Measurements from ENCODE around the gene CRLF2.
"Not testable (repeated sequence)": the region's sequence is repeated elsewhere in the genome, so short reads cannot be mapped to it uniquely, and the experiment has no call there.

Gene CRLF2, protein sequence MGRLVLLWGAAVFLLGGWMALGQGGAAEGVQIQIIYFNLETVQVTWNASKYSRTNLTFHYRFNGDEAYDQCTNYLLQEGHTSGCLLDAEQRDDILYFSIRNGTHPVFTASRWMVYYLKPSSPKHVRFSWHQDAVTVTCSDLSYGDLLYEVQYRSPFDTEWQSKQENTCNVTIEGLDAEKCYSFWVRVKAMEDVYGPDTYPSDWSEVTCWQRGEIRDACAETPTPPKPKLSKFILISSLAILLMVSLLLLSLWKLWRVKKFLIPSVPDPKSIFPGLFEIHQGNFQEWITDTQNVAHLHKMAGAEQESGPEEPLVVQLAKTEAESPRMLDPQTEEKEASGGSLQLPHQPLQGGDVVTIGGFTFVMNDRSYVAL

DNA sequence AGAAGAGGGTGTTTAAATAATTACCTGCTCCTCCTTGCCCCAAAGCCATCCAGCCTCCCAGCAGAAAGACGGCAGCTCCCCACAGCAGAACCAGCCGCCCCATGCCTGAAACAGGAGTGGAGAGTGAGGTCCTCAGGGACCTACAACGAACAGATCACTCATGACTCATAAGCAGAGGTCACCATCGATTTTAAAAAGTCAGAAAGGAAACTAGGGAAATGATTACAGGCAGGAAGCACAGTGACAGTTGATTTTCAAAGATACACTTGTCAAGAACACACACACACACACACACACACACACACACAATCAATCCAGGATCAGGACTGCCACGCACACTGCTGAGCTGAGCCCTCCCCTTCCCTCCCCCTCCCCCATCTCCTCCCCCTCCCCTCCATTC is at the start of gene CRLF2:
TSS of gene CRLF2 (minus strand) at position 118 of the 400 bp plus-strand sequence. CDS start at position 103, 15 bp downstream.
- no peak for DNase-seq

DNA sequence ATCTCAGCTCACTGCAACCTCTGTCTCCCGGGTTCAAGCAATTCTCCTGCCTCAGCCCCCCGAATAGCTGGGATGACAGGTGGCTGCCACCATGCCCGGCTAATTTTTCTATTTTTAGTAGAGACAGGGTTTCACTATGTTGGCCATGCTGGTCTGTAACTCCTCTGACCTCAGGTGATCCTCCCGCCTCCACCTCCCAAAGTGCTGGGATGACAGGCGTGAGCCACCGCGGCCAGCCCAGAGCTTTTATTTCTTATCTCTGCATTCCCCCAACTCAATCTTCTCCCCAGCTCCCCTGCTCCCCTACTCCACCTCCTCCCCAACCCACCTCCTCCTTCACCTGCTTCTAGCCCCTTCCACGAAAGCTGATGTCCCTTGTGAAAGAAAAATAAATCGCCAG is 49.3 kb upstream of the CRLF2 start:
- DNase-seq = not testable (repeated sequence)

DNA sequence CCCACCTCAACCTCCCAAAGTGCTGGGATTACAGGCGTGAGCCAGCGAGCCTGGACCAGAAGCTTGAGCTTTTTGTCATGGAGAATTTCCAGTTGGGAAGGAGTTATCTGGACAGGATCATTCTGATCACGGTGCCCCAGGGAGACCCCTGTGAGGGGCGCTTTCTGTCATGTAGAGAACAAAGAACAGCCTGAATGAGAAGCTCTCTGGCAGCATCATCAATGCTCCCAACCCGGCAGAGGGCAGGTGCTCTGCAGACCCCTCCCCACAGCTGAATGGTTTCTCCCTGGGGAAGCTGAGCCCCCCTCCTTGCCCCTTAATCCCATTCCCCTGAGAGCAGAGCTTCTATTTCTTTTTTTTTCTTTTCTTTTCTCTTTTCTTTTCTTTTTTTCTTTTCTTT is 48.8 kb upstream of the CRLF2 start:
- no peak for DNase-seq

DNA sequence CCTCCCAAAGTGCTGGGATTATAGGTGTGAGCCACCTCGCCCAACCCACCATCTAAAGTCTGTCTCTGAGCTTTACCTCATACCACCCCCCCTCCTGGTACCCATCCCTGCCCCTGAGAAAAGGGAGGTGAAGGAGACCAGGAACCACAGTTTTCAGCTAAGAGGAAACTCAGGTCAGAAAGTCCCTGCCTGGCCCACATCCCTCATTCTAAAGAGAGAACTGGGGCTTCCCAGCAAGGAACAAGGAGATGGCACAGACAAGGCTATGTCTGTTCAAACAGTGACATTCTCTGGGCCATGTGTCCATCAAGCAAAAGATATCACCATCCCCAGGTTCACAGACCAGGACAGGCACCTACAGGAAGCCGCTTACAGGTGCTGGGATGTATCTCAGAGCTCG is 40.4 kb upstream of the CRLF2 start:
- no peak for DNase-seq

DNA sequence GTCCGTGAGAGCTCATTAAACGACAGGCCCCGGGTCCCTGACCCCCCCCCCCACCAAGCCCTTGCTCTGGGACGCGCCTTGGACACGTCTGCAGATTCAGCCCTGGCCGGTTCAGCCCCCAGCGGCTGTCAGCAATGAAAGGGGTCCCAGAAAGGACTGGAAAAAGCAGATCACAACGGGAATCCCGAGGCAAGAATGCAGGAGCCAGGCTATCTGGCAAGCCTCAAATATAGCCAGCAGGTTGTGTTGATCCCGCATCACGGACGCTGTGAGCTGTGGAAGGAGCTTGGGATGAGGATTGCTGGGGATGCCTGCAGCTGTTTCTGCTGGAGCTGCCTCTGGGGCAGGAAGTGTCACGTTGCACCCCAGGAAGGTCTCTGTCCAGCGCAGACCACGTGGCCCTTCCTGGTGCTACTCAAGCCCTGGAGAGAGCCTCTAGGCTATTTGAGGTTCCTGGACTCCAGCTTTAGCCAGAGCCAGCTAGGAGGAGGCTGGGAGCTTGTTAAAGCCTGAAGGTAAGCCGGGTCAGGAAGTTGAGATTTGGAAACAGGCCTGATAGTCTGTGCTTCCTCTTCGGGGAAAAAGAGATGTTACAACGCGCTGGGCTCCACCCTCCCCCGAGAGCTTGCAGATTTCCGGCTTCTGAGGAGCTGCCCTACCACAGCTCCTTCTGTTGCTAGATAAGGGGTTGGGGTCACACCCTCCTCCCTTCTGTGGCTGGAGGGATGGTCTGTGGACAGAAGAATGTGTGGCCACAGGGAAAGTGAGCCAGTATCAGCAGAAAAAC is 36.8 kb upstream of the CRLF2 start:
- peak; percentile 33 to 57 for DNase-seq

DNA sequence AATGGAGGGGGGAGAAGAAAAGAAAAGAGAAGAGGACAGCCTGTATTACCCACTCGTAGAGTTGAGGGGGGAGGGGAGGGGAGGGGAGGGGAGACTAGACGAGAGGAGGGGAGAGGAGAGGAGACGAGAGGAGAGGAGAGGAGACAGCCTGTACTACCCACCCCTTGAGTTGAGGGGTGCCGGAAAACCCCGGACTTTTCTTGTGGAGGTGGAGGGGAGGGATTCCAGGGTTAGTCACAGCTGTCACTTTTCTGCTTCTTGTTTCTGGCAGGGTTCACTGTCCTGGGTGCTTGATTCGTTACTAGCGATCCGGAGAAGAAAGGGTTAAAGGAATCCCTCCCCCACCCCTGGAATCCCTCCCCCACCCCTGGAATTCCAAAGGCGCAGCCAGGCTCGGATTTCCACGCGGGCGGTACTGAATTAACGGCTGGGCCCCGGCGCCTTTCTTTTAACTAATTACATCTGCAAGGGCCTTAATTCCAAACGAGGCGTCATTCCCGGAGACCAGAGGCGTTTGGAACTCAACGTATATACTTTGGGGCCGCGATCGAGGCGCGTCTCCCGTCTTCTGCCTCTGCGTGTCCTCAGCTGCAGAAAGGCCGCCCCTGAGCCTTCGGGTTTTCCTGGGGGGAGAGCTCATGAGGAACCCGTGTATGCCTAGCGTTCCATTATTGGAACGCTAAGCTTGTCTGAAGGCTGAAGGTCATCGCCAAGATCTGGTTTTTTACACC is 36.0 kb upstream of the CRLF2 start:
- peak; percentile 23 to 36 for DNase-seq

DNA sequence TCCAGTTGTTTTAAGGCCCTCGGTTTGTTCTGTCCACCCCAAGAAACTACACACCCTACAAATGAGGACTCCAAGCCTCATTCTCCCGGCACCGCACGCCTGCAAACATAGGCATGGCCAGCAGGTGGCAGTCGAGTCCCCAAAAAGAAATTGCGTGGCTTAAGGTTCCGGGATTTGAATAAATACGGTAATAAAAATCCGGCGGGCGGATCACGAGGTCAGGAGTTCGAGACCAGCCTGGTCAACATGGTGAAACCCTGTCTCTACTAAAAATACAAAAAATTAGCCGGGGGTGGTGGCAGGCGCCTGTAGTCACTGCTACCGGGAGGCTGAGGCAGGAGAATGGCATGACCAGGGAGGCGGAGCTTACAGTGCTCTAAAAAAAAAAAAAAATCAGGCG is 34.4 kb upstream of the CRLF2 start:
- peak; percentile 70 to 81 for DNase-seq

DNA sequence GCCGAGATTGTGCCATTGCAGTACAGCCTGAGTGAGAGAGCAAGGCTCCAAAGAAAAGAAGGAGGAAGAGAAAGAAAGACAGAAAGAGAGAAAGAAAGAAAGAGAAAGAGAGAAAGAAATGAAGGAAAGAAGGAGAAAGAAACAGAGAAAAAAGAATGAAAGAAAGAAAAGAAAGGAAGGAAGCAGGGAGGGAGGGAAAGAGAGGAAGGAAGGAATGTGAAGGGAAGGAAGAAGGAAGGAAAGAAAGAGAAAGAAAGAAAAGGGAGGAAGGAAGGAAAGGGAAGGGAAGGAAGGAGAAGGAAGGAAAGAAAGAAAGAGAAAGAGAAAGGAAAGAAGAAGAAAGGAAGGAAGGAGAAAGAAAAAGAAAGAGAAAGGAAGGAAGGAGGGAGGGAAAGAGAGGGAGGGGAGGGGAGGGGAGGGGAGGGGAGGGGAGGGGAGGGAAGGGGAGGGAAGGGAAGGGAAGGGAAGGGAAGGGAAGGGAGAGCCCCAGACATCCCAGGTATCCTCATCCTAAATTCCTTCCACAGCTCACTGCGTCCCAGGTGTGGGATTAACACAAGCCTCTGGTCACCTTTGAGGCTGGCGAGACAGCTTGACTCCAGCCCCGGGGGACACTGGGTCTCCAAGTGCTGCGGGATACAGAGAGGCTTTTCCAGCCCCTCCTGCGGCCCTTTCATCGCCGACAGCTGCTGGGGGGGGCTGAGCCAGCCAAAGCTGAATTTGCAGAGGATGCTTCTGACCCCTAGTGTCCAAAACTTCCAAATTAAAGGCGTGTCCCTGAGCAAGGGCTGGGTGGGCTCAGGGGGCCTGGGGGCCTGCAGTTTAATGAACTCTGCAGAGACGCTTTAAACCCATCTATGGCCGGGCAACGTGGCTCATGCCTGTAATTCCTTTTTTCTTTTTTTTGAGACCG is 32.0 kb upstream of the CRLF2 start:
- no peak for DNase-seq

DNA sequence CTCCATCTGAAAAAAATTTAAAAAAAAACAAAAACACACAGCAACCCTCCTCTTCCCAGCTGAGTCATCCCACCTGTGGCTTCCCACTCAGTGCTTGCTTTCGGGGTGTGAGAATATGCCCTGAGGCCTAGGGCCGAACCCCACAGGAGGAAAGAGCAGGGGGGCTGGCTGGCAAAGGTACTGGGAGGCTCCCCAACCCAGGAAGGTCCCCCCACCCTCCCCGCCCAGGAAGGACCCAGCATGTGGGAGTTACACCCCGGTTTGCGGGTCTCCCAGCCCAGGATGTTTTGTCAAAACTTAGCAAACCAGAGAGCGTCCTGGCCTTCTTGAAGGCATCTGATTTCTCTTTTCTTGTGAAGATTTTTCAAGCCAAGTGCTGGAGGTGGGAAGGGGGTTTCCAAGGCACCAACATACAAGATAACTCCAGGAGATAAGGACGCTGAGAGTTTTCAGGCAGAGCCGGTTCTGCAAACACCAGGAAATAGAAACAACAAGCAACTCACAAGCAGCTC is 30.5 kb upstream of the CRLF2 start:
- peak in 1 of 2 donors; percentile 54 for DNase-seq

DNA sequence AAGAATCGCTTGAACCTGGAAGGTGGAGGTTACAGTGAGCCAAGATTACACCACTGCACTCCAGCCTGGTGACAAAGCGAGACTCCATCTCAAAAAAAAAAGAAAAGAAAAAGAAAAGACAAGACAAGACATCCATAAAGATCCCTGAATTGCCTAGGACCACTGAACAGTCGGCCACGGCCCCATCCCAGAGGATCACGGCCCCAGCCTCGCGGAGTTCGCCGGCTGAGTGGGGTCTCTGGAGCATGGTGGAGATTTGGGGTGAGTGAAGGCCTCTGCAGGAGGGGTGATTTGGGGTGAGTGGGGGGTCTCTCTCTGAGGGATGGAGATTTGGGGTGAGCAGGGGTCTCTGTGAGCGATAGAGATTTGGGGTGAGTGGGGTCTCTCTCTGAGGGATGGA is 28.1 kb upstream of the CRLF2 start:
- DNase-seq = not testable (repeated sequence)

DNA sequence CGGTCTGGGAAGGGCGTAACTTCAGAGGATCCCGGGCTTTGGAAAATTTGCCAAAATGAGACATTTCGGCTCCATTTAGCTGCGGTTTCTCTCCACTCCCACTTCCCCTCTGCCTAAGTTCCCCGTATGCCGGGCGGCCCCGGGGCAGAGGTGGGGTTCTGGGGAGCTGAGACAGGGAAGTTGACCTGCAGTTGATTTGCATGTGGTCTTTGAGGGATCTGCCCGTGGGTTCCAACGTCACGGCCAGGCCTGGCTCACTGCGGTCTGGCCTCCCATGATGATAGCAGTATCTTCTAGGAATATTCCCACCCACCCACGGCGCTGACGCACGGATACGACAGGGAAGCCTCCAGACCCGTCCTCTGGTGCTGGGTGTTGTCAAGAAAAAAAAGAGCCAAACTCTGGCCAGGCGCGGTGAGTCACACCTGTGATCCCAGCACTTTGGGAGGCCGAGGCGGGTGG is 27.3 kb upstream of the CRLF2 start:
- no peak for DNase-seq

DNA sequence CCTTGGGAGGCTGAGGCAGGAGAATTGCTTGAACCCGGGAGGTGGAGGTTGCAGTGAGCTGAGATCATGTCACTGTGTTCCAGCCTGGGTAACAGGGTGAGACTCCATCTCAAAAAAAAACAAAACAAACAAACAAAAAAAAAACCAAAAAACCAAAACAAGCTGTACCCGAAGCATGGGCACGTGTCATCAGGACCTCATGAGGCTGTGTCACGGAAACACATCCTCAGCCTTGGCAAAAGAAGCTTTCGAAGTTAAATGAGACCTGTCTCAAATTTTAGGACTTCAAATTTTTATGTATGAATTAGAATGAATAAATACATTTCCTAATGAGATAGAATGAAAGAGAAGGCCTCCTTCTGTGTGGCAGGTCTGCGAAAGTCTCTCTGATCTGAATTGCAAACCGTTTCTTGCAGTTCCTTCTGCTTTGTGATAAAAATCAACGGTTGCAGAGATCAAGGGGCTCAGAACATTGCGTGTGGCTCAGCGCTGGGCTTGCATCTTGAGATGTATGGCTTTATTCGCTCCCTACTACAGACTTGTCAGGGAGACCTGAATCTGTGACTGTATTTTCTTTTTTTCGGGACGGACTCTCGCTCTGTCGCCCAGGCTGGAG is 19.5 kb upstream of the CRLF2 start:
- no peak for DNase-seq

DNA sequence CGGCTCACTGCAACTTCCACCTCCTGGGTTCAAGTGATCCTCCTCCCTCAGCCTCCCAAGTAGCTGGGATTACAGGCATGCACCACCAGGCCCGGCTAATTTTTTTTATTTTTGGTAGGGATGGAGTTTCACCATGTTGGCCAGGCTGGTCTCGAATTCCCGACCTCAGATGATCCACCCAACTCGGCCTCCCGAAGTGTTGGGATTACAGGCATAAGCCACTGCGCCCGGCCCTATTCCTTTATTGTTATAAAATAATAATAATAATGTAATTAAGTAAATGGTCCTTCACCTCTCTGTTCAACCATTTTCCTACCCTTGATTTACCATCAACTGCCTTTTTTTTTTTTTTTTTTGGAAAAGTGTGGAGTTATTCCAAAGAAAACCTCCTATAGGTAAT is 15.7 kb upstream of the CRLF2 start:
- DNase-seq = not testable (repeated sequence)

DNA sequence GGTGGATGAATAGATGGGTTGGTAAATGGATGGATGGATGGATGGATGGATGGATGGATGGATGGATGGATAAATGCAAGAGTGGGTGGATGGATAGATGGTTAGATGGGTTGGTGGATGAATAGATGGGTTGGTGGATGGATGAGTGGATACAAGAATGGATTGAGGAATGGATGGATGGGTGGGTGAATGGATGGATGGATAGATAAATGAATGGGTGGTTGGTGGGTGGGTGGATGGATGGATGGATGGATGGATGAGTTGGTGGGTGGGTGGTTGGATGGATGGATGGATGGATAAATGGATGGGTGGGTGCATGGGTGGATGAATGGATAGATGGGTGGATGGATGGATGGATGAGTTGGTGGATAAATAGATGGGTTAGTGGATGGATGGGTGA is 13.8 kb upstream of the CRLF2 start:
- no peak for DNase-seq

DNA sequence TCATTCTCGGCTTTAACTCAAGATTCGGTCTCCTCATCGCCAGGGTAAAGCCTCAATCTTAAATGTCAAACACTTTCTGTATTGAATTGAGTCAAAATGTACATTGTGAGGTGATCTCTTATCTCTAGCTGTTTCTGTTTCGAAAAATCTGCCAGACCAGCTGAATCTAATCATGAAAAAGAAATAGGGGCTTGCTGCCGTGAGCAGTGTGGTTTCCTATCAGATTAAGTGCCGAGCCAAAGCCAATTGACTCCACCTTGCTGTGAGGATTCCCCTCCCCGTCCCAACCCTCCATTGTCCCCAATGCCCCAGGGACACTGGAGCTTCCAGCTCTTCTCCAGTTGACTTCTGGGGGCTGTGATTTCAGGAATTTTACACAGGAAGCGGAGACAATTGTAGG is 12.5 kb upstream of the CRLF2 start:
- DNase-seq = no peak

DNA sequence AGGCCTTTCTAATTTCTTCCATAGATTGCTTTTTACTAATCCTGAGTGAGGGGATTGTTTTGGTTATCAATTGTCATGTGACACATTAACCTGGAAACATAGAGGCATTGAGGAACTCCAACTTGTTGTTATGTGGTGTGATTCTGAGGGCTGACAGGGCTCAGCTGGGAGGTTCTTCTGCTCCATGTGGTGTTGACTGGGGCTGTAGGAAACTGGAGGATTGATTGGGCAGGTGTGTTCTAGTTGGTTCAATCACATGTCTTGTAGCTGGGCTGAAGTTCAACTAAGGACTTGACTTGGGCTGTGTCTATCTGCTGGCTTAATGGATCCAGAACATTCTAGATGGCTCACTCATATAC is 10.8 kb upstream of the CRLF2 start:
- DNase-seq = no peak

DNA sequence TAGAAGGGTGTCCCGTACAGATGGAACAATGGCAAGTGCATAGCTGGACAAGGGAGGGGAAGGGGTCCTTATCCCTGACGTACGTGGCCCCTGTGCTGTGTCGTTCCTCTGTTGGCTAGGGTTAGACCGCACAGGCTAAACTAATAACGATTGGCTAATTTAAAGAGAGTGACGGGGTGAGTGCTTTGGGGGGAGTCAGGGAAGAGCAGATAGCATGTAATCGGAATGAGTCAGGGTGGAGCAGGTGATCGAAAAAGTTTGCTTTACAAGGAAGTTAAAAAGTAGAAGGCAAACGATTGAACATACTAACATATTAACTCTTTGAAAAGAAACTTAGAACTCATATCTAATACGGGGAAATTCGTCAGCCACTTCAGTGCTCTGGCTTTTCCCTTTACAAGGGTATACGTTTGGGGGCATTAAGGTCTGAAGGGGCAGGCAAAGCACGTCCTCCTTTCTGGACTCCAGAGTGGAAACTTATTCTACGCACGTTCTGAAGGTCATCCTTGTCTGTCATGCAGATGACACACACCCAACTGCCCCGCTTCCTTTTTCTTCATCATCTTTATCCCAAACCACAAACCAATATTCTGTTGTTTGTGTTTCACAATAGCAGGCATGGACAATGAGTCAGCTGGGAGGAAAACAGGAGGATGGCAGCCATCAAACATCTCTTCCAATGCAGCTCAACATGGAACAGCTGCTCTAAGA is 10.2 kb upstream of the CRLF2 start:
- no peak for DNase-seq

DNA sequence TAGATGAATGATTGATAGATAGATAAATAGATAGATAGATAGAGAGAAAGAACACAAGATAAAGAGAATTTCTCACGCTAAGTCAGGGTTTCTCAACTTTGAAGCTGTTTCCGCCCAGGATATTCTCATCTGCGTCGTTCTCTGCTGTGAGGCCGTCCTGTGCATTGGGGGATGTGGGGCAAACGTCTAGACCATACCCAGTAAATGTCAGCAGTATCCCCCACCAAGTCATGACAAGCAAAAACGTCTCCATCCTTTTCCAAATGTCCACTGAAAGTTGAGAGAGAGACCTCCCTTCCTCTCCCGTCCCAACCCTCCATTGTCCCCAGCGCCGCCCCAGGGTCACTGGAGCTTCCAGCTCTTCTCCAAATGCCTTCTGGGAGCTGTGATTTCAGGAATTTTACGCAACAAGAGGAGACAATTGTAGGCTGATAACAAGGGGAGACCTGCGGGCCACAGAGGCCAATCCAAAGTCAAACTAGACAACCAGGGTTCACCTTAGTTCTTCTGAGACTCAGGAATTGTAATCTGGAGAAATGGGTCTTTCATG is 8.9 kb upstream of the CRLF2 start:
- no peak for DNase-seq

DNA sequence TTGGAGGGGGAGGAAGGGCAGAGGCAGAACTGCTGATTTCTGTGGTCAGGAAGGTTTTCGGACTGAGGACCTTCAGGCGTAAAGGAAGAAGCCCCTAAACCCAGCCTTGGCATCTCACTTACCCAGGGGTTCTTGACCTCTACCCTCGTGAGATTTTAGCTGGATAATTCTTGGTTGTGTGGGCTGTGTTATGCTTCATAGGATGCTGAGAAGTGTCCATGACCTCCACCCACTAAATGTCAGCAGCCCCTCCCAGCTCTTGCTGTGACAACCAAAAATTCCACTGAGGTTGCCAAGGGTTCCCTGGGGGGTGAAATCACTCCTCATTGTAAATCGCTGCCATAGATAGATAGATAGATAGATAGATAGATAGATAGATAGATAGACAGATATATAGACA is 5.8 kb upstream of the CRLF2 start:
- no peak for DNase-seq

DNA sequence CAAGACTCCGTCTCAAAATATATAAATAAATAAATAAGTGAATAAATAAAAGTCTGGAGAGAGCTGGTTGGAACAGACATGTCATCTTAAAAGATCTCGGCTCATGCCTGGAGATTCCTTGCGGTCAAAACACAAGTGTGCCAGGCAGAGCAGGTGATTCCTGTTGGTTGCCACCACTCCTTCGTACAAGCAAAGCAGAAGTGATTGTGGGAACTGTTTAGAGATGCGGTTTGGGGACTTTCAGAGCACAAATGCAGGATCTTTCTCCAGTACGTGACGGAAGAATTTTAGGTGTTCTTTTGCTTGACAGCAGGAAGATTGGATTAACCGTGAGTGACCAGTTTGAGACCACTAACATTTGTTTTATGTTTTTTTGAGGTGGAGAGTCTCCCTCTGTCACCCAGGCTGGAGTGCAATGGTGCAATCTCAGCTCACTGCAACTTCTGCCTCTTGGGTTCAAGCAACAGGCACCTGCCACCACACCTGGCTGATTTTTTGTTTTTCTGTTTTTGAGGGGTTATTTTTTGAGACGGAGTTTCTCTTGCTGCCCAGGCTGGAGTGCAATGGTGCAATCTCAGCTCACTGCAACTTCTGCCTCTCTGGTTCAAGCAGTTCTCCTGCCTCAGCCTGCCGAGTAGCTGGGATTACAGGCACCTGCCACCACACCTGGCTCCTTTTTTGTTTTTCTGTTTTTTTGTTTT is 2.8 kb upstream of the CRLF2 start:
- no peak for DNase-seq

Measured in activated CD4-positive, alpha-beta T cell treated with anti-CD3 and anti-CD28 coated beads for 4 hours (primary cell).